ENCODE measurements around the gene OR2Y1. TPM values are rescaled to one million over a fixed set of nuclear protein-coding genes. Genes with fewer than 3 reads are reported as not detected.

The OR2Y1 gene
- polyA plus RNA-seq, 1 donor (not counting 4 experiments of a cell fraction or from before 2014, with no cell fraction given), result not detected

DNA sequence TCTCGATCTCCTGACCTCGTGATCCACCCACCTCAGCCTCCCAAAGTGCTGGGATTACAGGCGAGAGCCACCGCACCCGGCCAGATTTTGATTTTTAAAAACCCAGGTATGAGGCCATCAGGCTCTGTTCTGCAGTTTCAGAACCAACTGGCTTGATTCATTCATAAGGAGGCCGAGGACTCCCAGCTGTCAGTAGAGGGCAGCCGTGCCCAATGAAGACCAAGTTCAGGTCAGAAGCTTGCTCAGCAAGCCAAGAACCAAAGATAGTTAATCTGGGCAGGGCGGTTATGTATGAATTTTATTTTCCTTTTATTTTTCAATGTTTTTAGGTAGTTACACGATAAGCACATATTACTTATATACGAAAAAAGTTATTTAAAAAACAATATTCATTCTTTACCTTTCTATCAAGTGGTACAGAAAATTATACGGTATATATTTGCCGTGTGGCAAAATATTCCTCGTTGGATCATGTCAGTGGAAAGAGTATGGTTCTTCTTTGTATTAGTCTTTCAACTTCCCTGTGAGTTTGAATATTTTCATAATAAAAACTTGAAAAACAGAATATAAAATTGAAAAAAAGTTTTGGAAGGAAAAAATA, 44.7 kb upstream of the OR2Y1 start:
- no peak for DNase-seq (ENCODE audit: low read depth, low spot score)
- Histone ChIP-seq H3K4me2 (ENCODE audit: control insufficient read depth, extremely low read depth, insufficient read depth, low read depth, low read length) (no peak overlapping the region), H3K9me1 (ENCODE audit: control insufficient read depth, extremely low read depth, insufficient read depth, low read length) (no peaks in the 10 kb centered on the region), H3K79me2 (ENCODE audit: control insufficient read depth, insufficient read depth, low read length) (no peaks in the 10 kb centered on the region), H3K27ac (ENCODE audit: control insufficient read depth, insufficient read depth, low read length) (no peak overlapping the region), H4K20me1 (ENCODE audit: control insufficient read depth, extremely low read depth, insufficient read depth, low read length) (peaks cover 4% of the 10 kb centered on the region), H3K27me3 (ENCODE audit: control insufficient read depth, extremely low read depth, insufficient read depth, low read length) (no peaks in the 10 kb centered on the region), H3K4me1 (ENCODE audit: control insufficient read depth, extremely low read depth, insufficient read depth, low read length) (peaks cover 19% of the 10 kb centered on the region), H3K36me3 (ENCODE audit: control insufficient read depth in 2 of 2, extremely low read depth in 1 of 2, insufficient read depth in 2 of 2, low read length in 2 of 2) (peaks cover 0 to 4% of the 10 kb centered on the region in 2 experiments), H3K9ac (ENCODE audit: control insufficient read depth, extremely low read depth, insufficient read depth, low read length) (no peak overlapping the region), H3K4me3 (ENCODE audit: control insufficient read depth in 2 of 3, extremely low read depth in 1 of 3, insufficient read depth in 2 of 3, low read depth in 1 of 3, low read length in 3 of 3) (no peak overlapping the region), H2AFZ (ENCODE audit: control insufficient read depth, low read length) (no peak overlapping the region), H3K9me3 (ENCODE audit: control insufficient read depth, low read depth, low read length) (no peaks in the 10 kb centered on the region)
- dilution Hi-C loops (cut with MboI; ENCODE audit: extremely low pct_ligation_motif_present, low sequenced_read_pairs), result loop anchor here (5.0 kb wide), 1 partner anchor 83 kb away; no protein-coding TSS in a partner anchor
- no peak for TF ChIP-seq EZH2 (IDR thresholded peaks at IDR 0.05; ENCODE audit: low read length)
- TF ChIP-seq, protein P1, sequence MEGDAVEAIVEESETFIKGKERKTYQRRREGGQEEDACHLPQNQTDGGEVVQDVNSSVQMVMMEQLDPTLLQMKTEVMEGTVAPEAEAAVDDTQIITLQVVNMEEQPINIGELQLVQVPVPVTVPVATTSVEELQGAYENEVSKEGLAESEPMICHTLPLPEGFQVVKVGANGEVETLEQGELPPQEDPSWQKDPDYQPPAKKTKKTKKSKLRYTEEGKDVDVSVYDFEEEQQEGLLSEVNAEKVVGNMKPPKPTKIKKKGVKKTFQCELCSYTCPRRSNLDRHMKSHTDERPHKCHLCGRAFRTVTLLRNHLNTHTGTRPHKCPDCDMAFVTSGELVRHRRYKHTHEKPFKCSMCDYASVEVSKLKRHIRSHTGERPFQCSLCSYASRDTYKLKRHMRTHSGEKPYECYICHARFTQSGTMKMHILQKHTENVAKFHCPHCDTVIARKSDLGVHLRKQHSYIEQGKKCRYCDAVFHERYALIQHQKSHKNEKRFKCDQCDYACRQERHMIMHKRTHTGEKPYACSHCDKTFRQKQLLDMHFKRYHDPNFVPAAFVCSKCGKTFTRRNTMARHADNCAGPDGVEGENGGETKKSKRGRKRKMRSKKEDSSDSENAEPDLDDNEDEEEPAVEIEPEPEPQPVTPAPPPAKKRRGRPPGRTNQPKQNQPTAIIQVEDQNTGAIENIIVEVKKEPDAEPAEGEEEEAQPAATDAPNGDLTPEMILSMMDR (optimal IDR thresholded peaks at IDR 0.05 in 1 of 3, IDR thresholded peaks at IDR 0.05 in 1 of 3, conservative IDR thresholded peaks at IDR 0.05 in 1 of 3; ENCODE audit: extremely low read depth in 1 of 3, insufficient read depth in 2 of 3, low read length in 3 of 3), result peak; percentile 68 to 85 (median 72)
- peak; percentile 69 for FAIRE-seq

DNA sequence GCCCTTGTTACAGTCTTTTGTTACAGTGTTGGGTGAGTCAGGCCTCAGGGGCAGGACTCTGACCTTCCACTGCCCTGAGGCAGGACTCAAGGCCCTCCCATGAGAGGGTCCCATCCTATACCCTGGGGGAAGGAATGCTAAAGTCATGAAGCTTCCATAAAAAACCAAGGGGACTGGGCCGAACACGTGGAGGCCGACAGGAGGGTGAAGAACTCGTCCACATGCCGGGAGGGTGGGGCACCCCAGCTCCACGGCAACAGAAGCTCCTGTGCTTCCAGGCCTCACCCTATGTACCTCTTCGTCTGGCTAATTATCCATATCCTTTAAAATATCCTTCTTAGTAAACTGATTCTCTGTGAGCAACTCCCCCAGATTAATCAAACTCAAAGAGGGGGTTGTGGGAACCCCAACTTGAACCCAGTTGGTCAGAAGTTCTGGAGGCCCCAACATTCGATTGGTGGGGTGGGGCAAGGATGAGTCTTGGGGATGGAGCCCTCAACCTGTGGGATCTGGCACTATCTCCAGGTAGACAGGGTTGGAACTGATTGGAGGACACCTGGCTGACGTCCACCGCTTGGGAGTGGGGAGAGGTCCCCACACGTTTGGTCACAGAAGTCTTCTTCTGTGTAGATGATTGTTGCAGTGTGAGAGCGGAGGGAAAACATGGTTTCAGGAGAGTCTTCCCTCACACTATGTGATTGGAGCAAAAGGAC, 43.6 kb upstream of the OR2Y1 start:
- Histone ChIP-seq H3K4me2 (ENCODE audit: control insufficient read depth, extremely low read depth, insufficient read depth, low read depth, low read length) (no peak overlapping the region), H3K4me1 (ENCODE audit: control insufficient read depth, extremely low read depth, insufficient read depth, low read length) (peaks cover 19% of the 10 kb centered on the region), H3K4me3 (ENCODE audit: control insufficient read depth in 2 of 3, extremely low read depth in 1 of 3, insufficient read depth in 2 of 3, low read depth in 1 of 3, low read length in 3 of 3) (no peak overlapping the region), H3K9me3 (ENCODE audit: control insufficient read depth, low read depth, low read length) (no peaks in the 10 kb centered on the region), H3K27ac (ENCODE audit: control insufficient read depth, insufficient read depth, low read length) (no peak overlapping the region), H3K27me3 (ENCODE audit: control insufficient read depth, extremely low read depth, insufficient read depth, low read length) (no peaks in the 10 kb centered on the region), H3K36me3 (ENCODE audit: control insufficient read depth in 2 of 2, extremely low read depth in 1 of 2, insufficient read depth in 2 of 2, low read length in 2 of 2) (peaks cover 0 to 4% of the 10 kb centered on the region in 2 experiments), H4K20me1 (ENCODE audit: control insufficient read depth, extremely low read depth, insufficient read depth, low read length) (peaks cover 4% of the 10 kb centered on the region), H3K79me2 (ENCODE audit: control insufficient read depth, insufficient read depth, low read length) (no peaks in the 10 kb centered on the region), H2AFZ (ENCODE audit: control insufficient read depth, low read length) (no peak overlapping the region), H3K9me1 (ENCODE audit: control insufficient read depth, extremely low read depth, insufficient read depth, low read length) (no peaks in the 10 kb centered on the region), H3K9ac (ENCODE audit: control insufficient read depth, extremely low read depth, insufficient read depth, low read length) (no peak overlapping the region)
- FAIRE-seq, result no peak
- TF ChIP-seq EZH2 (IDR thresholded peaks at IDR 0.05; ENCODE audit: low read length), result no peak
- TF ChIP-seq, protein P1 (optimal IDR thresholded peaks at IDR 0.05 in 1 of 3, IDR thresholded peaks at IDR 0.05 in 1 of 3, conservative IDR thresholded peaks at IDR 0.05 in 1 of 3; ENCODE audit: extremely low read depth in 1 of 3, insufficient read depth in 2 of 3, low read length in 3 of 3), result no peak
- dilution Hi-C loops (cut with MboI; ENCODE audit: extremely low pct_ligation_motif_present, low sequenced_read_pairs), result loop anchor here (5.0 kb wide), 1 partner anchor 84 kb away; no protein-coding TSS in a partner anchor
- no peak for DNase-seq (ENCODE audit: low read depth, low spot score)

All from keratinocyte (primary cell).